ENCODE measurements around the gene BLACAT1. TPM values are rescaled to one million over a fixed set of nuclear protein-coding genes. Genes with fewer than 3 reads are reported as not detected.

Gene BLACAT1
- total RNA-seq (2022; extraction: Qiagen RNA extraction; ENCODE audit: low read depth): not detected in 5 replicates

GRCh38 chr1:205455581-205456382, at the start of gene BLACAT1:
Gene BLACAT1, minus strand, starts transcription at chr1:205456045.

DNA sequence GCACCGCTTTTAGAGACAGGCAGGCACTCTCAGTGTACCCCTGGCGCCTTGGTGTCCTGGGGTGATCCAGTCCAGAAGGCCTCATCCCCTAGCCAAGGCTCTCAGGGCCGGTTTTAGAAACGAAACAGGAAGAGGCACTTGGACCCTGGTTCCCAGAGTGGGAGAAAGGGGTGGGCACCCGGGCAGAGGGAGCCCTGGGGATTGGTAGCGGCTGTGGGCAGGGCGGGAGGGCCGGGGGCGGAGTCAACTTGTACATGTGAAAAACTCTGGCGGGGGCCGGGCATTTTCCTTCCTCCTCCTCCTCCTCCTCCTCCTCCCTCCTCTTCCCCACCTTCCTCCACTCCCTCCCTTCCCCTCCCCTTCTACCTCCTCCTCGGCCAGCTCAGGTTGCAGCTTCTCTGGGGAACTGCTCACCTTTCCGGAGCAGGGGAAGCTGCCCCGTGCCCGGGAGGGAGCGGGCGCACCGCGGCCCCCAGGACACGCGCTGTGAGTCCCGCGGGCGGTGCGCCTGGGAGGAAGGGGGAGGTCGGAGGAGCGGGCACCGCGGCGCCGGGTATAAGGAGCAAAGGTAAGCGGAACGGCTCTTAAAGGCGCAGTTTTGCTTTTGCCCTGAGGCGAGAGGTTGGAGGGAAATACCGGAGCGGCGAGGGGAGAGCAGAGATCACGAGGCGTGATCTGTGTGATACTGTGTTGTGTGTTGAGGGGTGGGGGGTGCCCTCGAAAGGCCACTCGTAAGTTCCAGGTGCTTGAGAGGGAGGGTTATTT, 48.6 kb upstream of the BLACAT1 start, which contains the start of gene CDK18:
CDK18 (plus strand) TSS at position 359 of the 765 bp plus-strand sequence. CDS start 18,499 bp downstream, outside the sequence.

GRCh38 chr1:205421798-205422197, 34.0 kb downstream of the BLACAT1 start, which contains the start of gene LEMD1:
Gene LEMD1, minus strand, starts transcription at chr1:205422056. Its CDS starts 1,520 bp downstream, at chr1:205420536.

Other genes starting within 250 kb of the BLACAT1 start
- 6.4 to 10.1 TPM (median 8.3 TPM) in 5 replicates for gene DSTYK, start 244.3 kb downstream of the BLACAT1 start, total RNA-seq (2022; extraction: Qiagen RNA extraction; ENCODE audit: low read depth)
- 1.7 to 2.4 TPM (median 2.2 TPM) in 5 replicates for gene TMCC2, start 228.1 kb downstream of the BLACAT1 start, total RNA-seq (2022; extraction: Qiagen RNA extraction; ENCODE audit: low read depth)
- gene NUAK2, start 134.3 kb downstream of the BLACAT1 start, total RNA-seq (2022; extraction: Qiagen RNA extraction; ENCODE audit: low read depth): 22.6 to 34.1 TPM (median 31.0 TPM) in 5 replicates
- 0.37 to 0.72 TPM (median 0.47 TPM) in 5 replicates for gene KLHDC8A, start 99.1 kb downstream of the BLACAT1 start, total RNA-seq (2022; extraction: Qiagen RNA extraction; ENCODE audit: low read depth)
- not detected in 5 replicates for gene LEMD1, start 34.0 kb downstream of the BLACAT1 start, total RNA-seq (2022; extraction: Qiagen RNA extraction; ENCODE audit: low read depth)
- 1.0 to 1.4 TPM (median 1.2 TPM) in 5 replicates for gene CDK18, start 48.6 kb upstream of the BLACAT1 start, total RNA-seq (2022; extraction: Qiagen RNA extraction; ENCODE audit: low read depth)
- 4.1 to 8.0 TPM (median 6.8 TPM) in 5 replicates for gene ELK4, start 176.0 kb upstream of the BLACAT1 start, total RNA-seq (2022; extraction: Qiagen RNA extraction; ENCODE audit: low read depth)
- 3.8 to 6.7 TPM (median 6.2 TPM) in 5 replicates for gene SLC45A3, start 224.5 kb upstream of the BLACAT1 start, total RNA-seq (2022; extraction: Qiagen RNA extraction; ENCODE audit: low read depth)

Data from A549 treated with ZK216348 at 1 μM for 4 hours (cell line).